Measurements from ENCODE around the gene UNC79. TPM values are rescaled to one million over a fixed set of nuclear protein-coding genes. Genes with fewer than 3 reads are reported as not detected.

Gene UNC79
- total RNA-seq, 2 donors from 2014 or later: 6.0 to 14.4 TPM

GRCh38 chr14:93714605-93715004 is 283.9 kb downstream of the UNC79 start:
- Mint-ChIP-seq H3K4me3 (no peak overlapping the region), H3K4me1 (peaks cover 24% of the 10 kb centered on the region), H3K27ac (no peak overlapping the region), H3K27me3 (ENCODE audit: insufficient read depth) (no peaks in the 10 kb centered on the region), H3K36me3 (ENCODE audit: low read depth) (no peaks in the 10 kb centered on the region), H3K9me3 (no peaks in the 10 kb centered on the region)
- DNase-seq: peak; percentile 20
- Histone ChIP-seq H3K27ac (ENCODE audit: low read depth, low read length) (no peak overlapping the region), H3K4me3 (ENCODE audit: low read length) (no peak overlapping the region), H3K9ac (ENCODE audit: extremely low read depth, low read length, poor library complexity, severe bottlenecking) (no peak overlapping the region), H3K9me3 (ENCODE audit: control insufficient read depth, low read length) (no peaks in the 10 kb centered on the region), H3K36me3 (ENCODE audit: control insufficient read depth, insufficient read depth, low read length) (no peaks in the 10 kb centered on the region), H3K4me1 (ENCODE audit: control insufficient read depth, insufficient read depth, low read length) (peaks cover 9% of the 10 kb centered on the region), H3K27me3 (ENCODE audit: control insufficient read depth, insufficient read depth, low read length, poor library complexity, severe bottlenecking) (no peaks in the 10 kb centered on the region)
- TF ChIP-seq CTCF (conservative IDR thresholded peaks at IDR 0.05): no peak
- WGBS, 2 experiments (ENCODE audit: insufficient coverage in 1 of 2, insufficient read length in 1 of 2): 92 to 97% methylated on average over 5 to 7 of the region's 7 CpGs

GRCh38 chr14:93715279-93715927 is 284.7 kb downstream of the UNC79 start:
- H3K27ac Mint-ChIP-seq: no peak overlapping the region
- H3K4me1 ChIP-seq (ENCODE audit: control insufficient read depth, insufficient read depth, low read length): peaks cover 9% of the 10 kb centered on the region
- H3K4me1 Mint-ChIP-seq: peaks cover 24% of the 10 kb centered on the region
- WGBS, 2 experiments (ENCODE audit: insufficient coverage in 1 of 2, insufficient read length in 1 of 2): 91 to 95% methylated on average over 7 to 13 of the region's 13 CpGs
- peaks cover 3% of the 10 kb centered on the region for H3K36me3 Mint-ChIP-seq (ENCODE audit: low read depth)
- peak; percentile 41 for DNase-seq
- H3K9me3 Mint-ChIP-seq: no peaks in the 10 kb centered on the region
- H3K4me3 Mint-ChIP-seq: no peak overlapping the region
- H3K9ac ChIP-seq (ENCODE audit: extremely low read depth, low read length, poor library complexity, severe bottlenecking): no peak overlapping the region
- no peak for TF ChIP-seq CTCF (conservative IDR thresholded peaks at IDR 0.05)
- no peaks in the 10 kb centered on the region for H3K27me3 ChIP-seq (ENCODE audit: control insufficient read depth, insufficient read depth, low read length, poor library complexity, severe bottlenecking)
- H3K36me3 ChIP-seq (ENCODE audit: control insufficient read depth, insufficient read depth, low read length): no peaks in the 10 kb centered on the region
- H3K27ac ChIP-seq (ENCODE audit: low read depth, low read length): no peak overlapping the region
- no peak overlapping the region for H3K4me3 ChIP-seq (ENCODE audit: low read length)
- H3K9me3 ChIP-seq (ENCODE audit: control insufficient read depth, low read length): no peaks in the 10 kb centered on the region
- H3K27me3 Mint-ChIP-seq (ENCODE audit: insufficient read depth): no peaks in the 10 kb centered on the region

- H3K27ac ChIP-seq (ENCODE audit: low read depth, low read length): no peak overlapping the region
- no peaks in the 10 kb centered on the region for H3K36me3 ChIP-seq (ENCODE audit: control insufficient read depth, insufficient read depth, low read length)
- Mint-ChIP-seq H3K9me3 (no peaks in the 10 kb centered on the region), H3K4me3 (no peak overlapping the region), H3K27ac (no peak overlapping the region), H3K4me1 (peaks cover 24% of the 10 kb centered on the region), H3K27me3 (ENCODE audit: insufficient read depth) (no peaks in the 10 kb centered on the region), H3K36me3 (ENCODE audit: low read depth) (peaks cover 9% of the 10 kb centered on the region)
- no peak for TF ChIP-seq CTCF (conservative IDR thresholded peaks at IDR 0.05)
- no peak overlapping the region for H3K9ac ChIP-seq (ENCODE audit: extremely low read depth, low read length, poor library complexity, severe bottlenecking)
- 93 to 100% methylated on average over 5 to 8 of the region's 8 CpGs for WGBS, 2 experiments (ENCODE audit: insufficient coverage in 1 of 2, insufficient read length in 1 of 2)
- peaks cover 9% of the 10 kb centered on the region for H3K4me1 ChIP-seq (ENCODE audit: control insufficient read depth, insufficient read depth, low read length)
- no peaks in the 10 kb centered on the region for H3K9me3 ChIP-seq (ENCODE audit: control insufficient read depth, low read length)
- H3K4me3 ChIP-seq (ENCODE audit: low read length): no peak overlapping the region
- peak; percentile 43 for DNase-seq
- H3K27me3 ChIP-seq (ENCODE audit: control insufficient read depth, insufficient read depth, low read length, poor library complexity, severe bottlenecking): no peaks in the 10 kb centered on the region
Measured at GRCh38 chr14:93716002-93716745, 285.4 kb downstream of the UNC79 start.
